CD14-positive monocyte (primary cell): ENCODE results near the gene LONRF2. TPM values are rescaled to one million over a fixed set of nuclear protein-coding genes. Genes with fewer than 3 reads are reported as not detected.

Experiments
- DNase-seq, 3 donors: peaks; one replicate each; pipeline ENCODE4 v3.0.0-alpha.2; 2011 to 2022
- H2AFZ ChIP-seq: 2 replicates; pipeline ENCODE4 v1.6.0; 2012; ENCODE audit warnings: mild to moderate bottlenecking, low read depth, low read length, inconsistent platforms; ENCODE audit not compliant: insufficient read depth, poor library complexity, severe bottlenecking
- H3K27ac ChIP-seq, 2 donors: 1 replicate in 1 of 2; 2 replicates in 1 of 2; pipeline ENCODE4 v1.5.1; 2012 to 2013; ENCODE audit warnings: low read length in 2 of 2, control low read depth in 1 of 2, inconsistent platforms in 1 of 2, low read depth in 1 of 2, mild to moderate bottlenecking in 1 of 2
- H3K27me3 ChIP-seq, 2 donors: one replicate each; pipeline versions ENCODE4 v1.6.0 to v1.6.1; 2011 to 2013; ENCODE audit warnings: low read length in 2 of 2; ENCODE audit not compliant: control insufficient read depth in 2 of 2, insufficient read depth in 2 of 2
- H3K36me3 ChIP-seq, 2 donors: replicated peaks in 1 of 2; 1 replicate in 1 of 2; 2 replicates in 1 of 2; pipeline versions ENCODE4 v1.5.1 to v1.6.1; 2012 to 2013; ENCODE audit warnings: low read length in 2 of 2, control low read depth in 1 of 2, inconsistent platforms in 1 of 2, mild to moderate bottlenecking in 1 of 2; ENCODE audit not compliant: insufficient read depth in 2 of 2, control insufficient read depth in 1 of 2
- H3K4me1 ChIP-seq, 2 donors: 1 replicate in 1 of 2; 2 replicates in 1 of 2; pipeline versions ENCODE4 v1.5.1 to v1.6.1; 2012 to 2013; ENCODE audit warnings: low read length in 2 of 2, control low read depth in 1 of 2, inconsistent platforms in 1 of 2, mild to moderate bottlenecking in 1 of 2, moderate library complexity in 1 of 2; ENCODE audit not compliant: insufficient read depth in 2 of 2, control insufficient read depth in 1 of 2
- H3K4me2 ChIP-seq: replicated peaks from 2 replicates; pipeline ENCODE3; 2012; ENCODE audit warnings: low read length, moderate library complexity, mild to moderate bottlenecking; ENCODE audit not compliant: poor library complexity, severe bottlenecking; ENCODE audit errors: extremely low read depth
- H3K4me3 ChIP-seq, 3 experiments: fragments of 200-600 bp in 1 of 3; sonication (generic) in 1 of 3; replicated peaks in 1 of 3; 1 replicate in 2 of 3; 2 replicates in 1 of 3; pipeline ENCODE4 v1.5.1; 2011 to 2013; ENCODE audit warnings: low read length in 3 of 3, mild to moderate bottlenecking in 3 of 3, control low read depth in 2 of 3, low read depth in 2 of 3, inconsistent platforms in 1 of 3, moderate library complexity in 1 of 3
- H3K79me2 ChIP-seq: 2 replicates; pipeline ENCODE4 v1.6.0; 2012; ENCODE audit warnings: mild to moderate bottlenecking, control low read depth, inconsistent platforms, low read length, moderate library complexity; ENCODE audit not compliant: insufficient read depth
- H3K9ac ChIP-seq: 2 replicates; pipeline ENCODE4 v1.6.0; 2017; ENCODE audit warnings: low read length, mild to moderate bottlenecking; ENCODE audit not compliant: insufficient read depth, poor library complexity, severe bottlenecking
- H3K9me3 ChIP-seq, 2 donors: replicated peaks in 1 of 2; 1 replicate in 1 of 2; 2 replicates in 1 of 2; pipeline versions ENCODE4 v1.5.1 to v1.6.1; 2012 to 2013; ENCODE audit warnings: low read length in 2 of 2, control low read depth in 1 of 2; ENCODE audit not compliant: control insufficient read depth in 1 of 2, insufficient read depth in 1 of 2
- H4K20me1 ChIP-seq: 2 replicates; pipeline ENCODE4 v1.6.0; 2012; ENCODE audit warnings: mild to moderate bottlenecking, low read length, control low read depth, moderate library complexity; ENCODE audit not compliant: insufficient read depth
- H3K27ac Mint-ChIP-seq, 7 donors: one replicate each; pipeline ENCODE4 v1.8.0; 2020; ENCODE audit warnings: mild to moderate bottlenecking in 7 of 7, mixed read lengths in 7 of 7, moderate library complexity in 6 of 7, inconsistent platforms in 2 of 7
- H3K27me3 Mint-ChIP-seq, 3 donors: one replicate each; pipeline ENCODE4 v1.8.0; 2021 to 2022; ENCODE audit warnings: low read depth in 3 of 3, mild to moderate bottlenecking in 3 of 3, mixed read lengths in 3 of 3, moderate library complexity in 3 of 3, inconsistent platforms in 1 of 3
- H3K36me3 Mint-ChIP-seq, 2 donors: one replicate each; pipeline ENCODE4 v1.8.0; 2020; ENCODE audit warnings: mixed read lengths in 2 of 2, inconsistent platforms in 1 of 2, mild to moderate bottlenecking in 1 of 2
- H3K4me1 Mint-ChIP-seq: one replicate; pipeline ENCODE4 v1.8.0; 2020; ENCODE audit warnings: mild to moderate bottlenecking, mixed read lengths
- H3K4me3 Mint-ChIP-seq, 2 donors: one replicate each; pipeline ENCODE4 v1.8.0; 2020; ENCODE audit warnings: mild to moderate bottlenecking in 2 of 2, mixed read lengths in 2 of 2, moderate library complexity in 1 of 2
- H3K9me3 Mint-ChIP-seq, 7 donors: one replicate each; pipeline ENCODE4 v1.8.0; 2020 to 2022; ENCODE audit warnings: mixed read lengths in 7 of 7, mild to moderate bottlenecking in 6 of 7, moderate library complexity in 6 of 7, inconsistent platforms in 2 of 7
- CTCF ChIP-seq: fragments of 200-600 bp; IDR thresholded peaks from one replicate; pipeline ENCODE4 v1.8.0; 2022; ENCODE audit warnings: antibody characterized with exemption, mild to moderate bottlenecking
- WGBS: methylation state at CpG from one replicate; pipeline ENCODE4 v1.1.5; 2013; ENCODE audit warnings: missing lambda C conversion rate; ENCODE audit not compliant: insufficient coverage; 5-methylcytosine and 5-hydroxymethylcytosine counted together
- intact Hi-C, 2 donors: fragments of 100-400 bp; cut with micrococcal nuclease; formaldehyde crosslinking; loops; one replicate each; pipeline versions ENCODE4 v1.15.0 to v1.15.1; 2023
- polyA plus RNA-seq, 3 donors: library from polyadenylated mRNA; depleted of rRNA in 1 of 3; unstranded in 2 of 3; stranded (reverse) in 1 of 3; fragments of 300-500 nt in 2 of 3; fragments of >200 nt in 1 of 3; fragmentation: Illumina TruSeq in 2 of 3; gene quantifications; 1 replicate in 2 of 3; 2 replicates in 1 of 3; pipeline ENCODE4 v1.2.3, GENCODE V29; 2012 to 2021

LONRF2 gene
- polyA plus RNA-seq, 3 donors: not detected

GRCh38 chr2:100271210-100271609 lies 51.1 kb downstream of the LONRF2 start:
- Histone ChIP-seq H3K9me3 (no peaks in the 10 kb centered on the region), H3K79me2 (no peaks in the 10 kb centered on the region), H3K4me1 (no peaks in the 10 kb centered on the region), H3K27ac (no peak overlapping the region), H3K4me3 (no peak overlapping the region), H3K36me3 (no peaks in the 10 kb centered on the region), H2AFZ (no peak overlapping the region), H4K20me1 (no peaks in the 10 kb centered on the region), H3K4me2 (no peak overlapping the region), H3K27me3 (no peaks in the 10 kb centered on the region), H3K9ac (no peak overlapping the region)
- TF ChIP-seq CTCF: no peak
- H3K36me3 Mint-ChIP-seq: no peaks in the 10 kb centered on the region
- WGBS: no CpG with 5 or more reads among the region's 5 CpGs
- H3K27ac Mint-ChIP-seq: no peak overlapping the region
- peaks cover 0 to 4% (median 1%) of the 10 kb centered on the region in 3 donors for H3K27me3 Mint-ChIP-seq
- no peak overlapping the region for H3K4me3 Mint-ChIP-seq
- H3K9me3 Mint-ChIP-seq: peaks cover 0 to 5% (median 0%) of the 10 kb centered on the region in 7 donors
- DNase-seq: no peak
- intact Hi-C loops: no loop called here
- peaks cover 2% of the 10 kb centered on the region for H3K4me1 Mint-ChIP-seq

GRCh38 chr2:100270381-100271146 lies 51.7 kb downstream of the LONRF2 start:
- no peaks in the 10 kb centered on the region for H3K9me3 ChIP-seq
- TF ChIP-seq CTCF: no peak
- H3K27me3 ChIP-seq: no peaks in the 10 kb centered on the region
- H3K4me3 Mint-ChIP-seq: no peak overlapping the region
- peaks cover 0 to 4% (median 1%) of the 10 kb centered on the region in 3 donors for H3K27me3 Mint-ChIP-seq
- no peak overlapping the region for H3K4me2 ChIP-seq
- no peak for DNase-seq
- H3K9me3 Mint-ChIP-seq: peaks cover 0 to 5% (median 0%) of the 10 kb centered on the region in 7 donors
- WGBS: 89% methylated on average over 4 of the region's 9 CpGs
- peaks cover 2% of the 10 kb centered on the region for H3K4me1 Mint-ChIP-seq
- no peaks in the 10 kb centered on the region for H3K36me3 Mint-ChIP-seq
- H3K27ac Mint-ChIP-seq: no peak overlapping the region
- no peak overlapping the region for H3K9ac ChIP-seq
- no peaks in the 10 kb centered on the region for H3K79me2 ChIP-seq
- H3K4me1 ChIP-seq: no peaks in the 10 kb centered on the region
- H3K27ac ChIP-seq: no peak overlapping the region
- no peak overlapping the region for H3K4me3 ChIP-seq
- intact Hi-C loops: no loop called here
- H4K20me1 ChIP-seq: no peaks in the 10 kb centered on the region
- H3K36me3 ChIP-seq: no peaks in the 10 kb centered on the region
- H2AFZ ChIP-seq: no peak overlapping the region
